ENCODE data around the gene SLC18A2. TPM values are rescaled to one million over a fixed set of nuclear protein-coding genes. Genes with fewer than 3 reads are reported as not detected.

Gene SLC18A2
- total RNA-seq (2014; rRNA removed; shearing (Covaris generic)) = not detected in 2 replicates

GRCh38 chr10:117240621-117241529 lies at the start of gene SLC18A2:
TSS of gene SLC18A2 (plus strand) at chr10:117241114. CDS start at chr10:117241694, 580 bp downstream.
- no peaks in the 10 kb centered on the region for H3K4me1 ChIP-seq (replicated peaks)
- no peak within 1 kb of the TSS for H3K4me3 ChIP-seq
- H3K27me3 ChIP-seq (replicated peaks) = peaks cover 31% of the 10 kb centered on the region
- no peak within 1 kb of the TSS for H3K27ac ChIP-seq
- no peaks in the 10 kb centered on the region for H3K9me3 ChIP-seq (replicated peaks)
- DNase-seq (ENCODE audit: low read depth in 1 of 2, low spot score in 2 of 2) = no peak
- H3K36me3 ChIP-seq = no peaks in the 10 kb centered on the region

DNA sequence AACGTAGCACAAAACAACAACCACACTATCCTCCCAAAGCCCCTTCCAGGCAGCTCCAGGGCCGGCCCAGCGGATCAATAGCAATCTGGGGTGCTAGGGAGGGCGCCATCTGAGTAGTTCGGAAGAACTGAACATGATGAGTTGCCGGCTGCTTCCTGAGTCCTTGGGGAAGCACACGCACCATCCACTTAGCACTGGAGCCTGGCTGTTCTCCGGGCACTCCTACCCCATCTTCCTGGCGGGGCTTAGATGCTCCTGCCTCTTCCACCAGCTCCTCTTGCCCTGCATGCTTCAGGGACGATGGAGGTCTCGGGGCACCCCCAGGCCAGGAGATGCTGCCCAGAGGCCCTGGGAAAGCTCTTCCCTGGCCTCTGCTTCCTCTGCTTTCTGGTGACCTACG lies 43.7 kb upstream of the SLC18A2 start, which contains the start of gene KCNK18:
KCNK18 (plus strand) TSS at position 301 of the 400 bp plus-strand sequence; CDS start at position 301, 0 bp downstream.
- no peaks in the 10 kb centered on the region for H3K36me3 ChIP-seq
- H3K27ac ChIP-seq = no peak within 1 kb of the TSS
- H3K9me3 ChIP-seq (replicated peaks) = no peaks in the 10 kb centered on the region
- no peak for DNase-seq (ENCODE audit: low read depth in 1 of 2, low spot score in 2 of 2)
- no peaks in the 10 kb centered on the region for H3K27me3 ChIP-seq (replicated peaks)
- H3K4me1 ChIP-seq (replicated peaks) = no peaks in the 10 kb centered on the region
- no peak within 1 kb of the TSS for H3K4me3 ChIP-seq

GRCh38 chr10:117198088-117198487 lies 42.8 kb upstream of the SLC18A2 start:
- Histone ChIP-seq H3K4me1 (replicated peaks) (no peaks in the 10 kb centered on the region), H3K27ac (no peak overlapping the region), H3K36me3 (no peaks in the 10 kb centered on the region), H3K4me3 (no peak overlapping the region), H3K27me3 (replicated peaks) (no peaks in the 10 kb centered on the region), H3K9me3 (replicated peaks) (no peaks in the 10 kb centered on the region)
- DNase-seq (ENCODE audit: low read depth in 1 of 2, low spot score in 2 of 2) = no peak

GRCh38 chr10:117201826-117202225 lies 39.1 kb upstream of the SLC18A2 start:
- H3K4me1 ChIP-seq (replicated peaks) = no peaks in the 10 kb centered on the region

GRCh38 chr10:117204316-117204715 lies 36.6 kb upstream of the SLC18A2 start:
- no peak for DNase-seq (ENCODE audit: low read depth in 1 of 2, low spot score in 2 of 2)
- H3K27me3 ChIP-seq (replicated peaks) = no peaks in the 10 kb centered on the region
- H3K4me3 ChIP-seq = no peak overlapping the region
- H3K36me3 ChIP-seq = no peaks in the 10 kb centered on the region
- H3K4me1 ChIP-seq (replicated peaks) = no peaks in the 10 kb centered on the region
- no peak overlapping the region for H3K27ac ChIP-seq
- no peaks in the 10 kb centered on the region for H3K9me3 ChIP-seq (replicated peaks)

More at GRCh38 chr10:117201826-117202225, 39.1 kb upstream of the SLC18A2 start:
- H3K27ac ChIP-seq = no peak overlapping the region
- no peak overlapping the region for H3K4me3 ChIP-seq
- H3K27me3 ChIP-seq (replicated peaks) = no peaks in the 10 kb centered on the region
- no peaks in the 10 kb centered on the region for H3K9me3 ChIP-seq (replicated peaks)
- H3K36me3 ChIP-seq = no peaks in the 10 kb centered on the region
- DNase-seq (ENCODE audit: low read depth in 1 of 2, low spot score in 2 of 2) = no peak

DNA sequence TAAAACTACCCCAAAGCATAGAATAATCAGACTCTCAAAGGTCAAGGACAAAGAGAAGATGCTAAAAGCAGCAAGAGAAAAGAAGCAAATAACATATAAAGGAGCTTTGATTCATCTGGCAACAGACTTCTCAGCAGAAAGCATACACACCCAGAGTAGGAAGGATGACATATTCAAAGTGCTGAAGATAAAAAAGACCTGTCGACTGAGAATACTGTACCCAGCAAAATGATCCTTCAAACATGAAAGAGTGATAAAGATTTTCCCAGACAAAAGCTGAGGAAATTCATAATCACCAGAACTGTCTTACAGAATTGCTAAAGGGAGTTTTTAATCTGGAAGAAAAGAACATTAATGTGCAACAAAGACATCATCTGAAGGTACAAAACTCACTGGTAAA lies 28.7 kb upstream of the SLC18A2 start:
- Histone ChIP-seq H3K9me3 (replicated peaks) (no peaks in the 10 kb centered on the region; the same call in 1 of the 2 replicates), H3K4me1 (replicated peaks) (peaks cover 10% of the 10 kb centered on the region), H3K4me3 (no peak overlapping the region), H3K27ac (no peak overlapping the region), H3K27me3 (replicated peaks) (peaks cover 5% of the 10 kb centered on the region), H3K36me3 (no peaks in the 10 kb centered on the region)
- no peak for DNase-seq (ENCODE audit: low read depth in 1 of 2, low spot score in 2 of 2)

DNA sequence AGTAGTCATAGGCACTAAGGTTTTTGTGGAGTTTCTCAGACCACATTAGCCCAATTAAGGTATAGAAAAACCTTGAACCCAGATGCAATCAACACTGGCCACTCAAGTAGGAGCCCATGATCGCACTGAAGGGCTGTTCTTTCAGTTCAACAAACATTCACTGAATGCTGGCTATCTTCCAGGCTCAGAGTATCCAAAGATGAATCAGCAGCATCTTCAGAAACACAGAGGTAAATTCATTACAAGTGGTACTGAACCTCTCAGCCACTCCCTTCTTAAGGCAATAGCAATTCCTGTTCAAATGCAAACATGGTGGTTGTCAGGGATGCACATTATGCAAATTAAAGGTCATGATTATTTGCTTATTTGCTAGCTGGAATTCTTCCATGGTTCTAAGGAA lies 26.5 kb upstream of the SLC18A2 start:
- H3K4me3 ChIP-seq = no peak overlapping the region
- H3K27ac ChIP-seq = no peak overlapping the region
- peaks cover 10% of the 10 kb centered on the region for H3K4me1 ChIP-seq (replicated peaks)
- no peak for DNase-seq (ENCODE audit: low read depth in 1 of 2, low spot score in 2 of 2)
- peaks cover 11% of the 10 kb centered on the region for H3K27me3 ChIP-seq (replicated peaks)
- no peaks in the 10 kb centered on the region for H3K36me3 ChIP-seq
- H3K9me3 ChIP-seq (replicated peaks) = no peaks in the 10 kb centered on the region; the same call in 1 of the 2 replicates

GRCh38 chr10:117215079-117215478 lies 25.8 kb upstream of the SLC18A2 start:
- DNase-seq (ENCODE audit: low read depth in 1 of 2, low spot score in 2 of 2) = no peak
- no peak overlapping the region for H3K4me3 ChIP-seq
- H3K4me1 ChIP-seq (replicated peaks) = peaks cover 10% of the 10 kb centered on the region
- H3K27me3 ChIP-seq (replicated peaks) = peaks cover 11% of the 10 kb centered on the region
- no peaks in the 10 kb centered on the region; the same call in 1 of the 2 replicates for H3K9me3 ChIP-seq (replicated peaks)
- no peak overlapping the region for H3K27ac ChIP-seq
- no peaks in the 10 kb centered on the region for H3K36me3 ChIP-seq

DNA sequence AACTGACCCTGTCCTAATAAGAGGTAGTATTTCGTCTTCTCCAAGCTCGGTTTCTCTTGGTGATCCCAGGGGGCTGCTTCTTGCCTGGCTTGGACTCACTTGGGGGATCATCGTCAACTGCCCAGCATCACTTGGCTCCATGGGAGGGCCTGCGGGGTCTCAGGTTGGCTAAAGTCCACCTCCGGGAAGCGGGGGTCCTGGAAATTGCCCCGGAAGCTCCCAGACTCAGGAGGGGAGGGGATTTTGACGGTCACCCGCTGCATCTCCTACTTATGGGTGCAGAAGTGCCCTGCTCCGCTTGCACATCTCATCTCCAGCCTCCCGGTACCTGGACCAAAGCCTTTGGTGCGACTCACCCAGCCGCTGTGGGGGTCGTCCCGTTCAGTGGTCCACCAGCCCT lies 24.9 kb upstream of the SLC18A2 start:
- Histone ChIP-seq H3K4me1 (replicated peaks) (peaks cover 10% of the 10 kb centered on the region), H3K9me3 (replicated peaks) (no peaks in the 10 kb centered on the region; the same call in 1 of the 2 replicates), H3K36me3 (no peaks in the 10 kb centered on the region), H3K4me3 (no peak overlapping the region), H3K27ac (no peak overlapping the region), H3K27me3 (replicated peaks) (peaks cover 11% of the 10 kb centered on the region)
- DNase-seq (ENCODE audit: low read depth in 1 of 2, low spot score in 2 of 2) = no peak

DNA sequence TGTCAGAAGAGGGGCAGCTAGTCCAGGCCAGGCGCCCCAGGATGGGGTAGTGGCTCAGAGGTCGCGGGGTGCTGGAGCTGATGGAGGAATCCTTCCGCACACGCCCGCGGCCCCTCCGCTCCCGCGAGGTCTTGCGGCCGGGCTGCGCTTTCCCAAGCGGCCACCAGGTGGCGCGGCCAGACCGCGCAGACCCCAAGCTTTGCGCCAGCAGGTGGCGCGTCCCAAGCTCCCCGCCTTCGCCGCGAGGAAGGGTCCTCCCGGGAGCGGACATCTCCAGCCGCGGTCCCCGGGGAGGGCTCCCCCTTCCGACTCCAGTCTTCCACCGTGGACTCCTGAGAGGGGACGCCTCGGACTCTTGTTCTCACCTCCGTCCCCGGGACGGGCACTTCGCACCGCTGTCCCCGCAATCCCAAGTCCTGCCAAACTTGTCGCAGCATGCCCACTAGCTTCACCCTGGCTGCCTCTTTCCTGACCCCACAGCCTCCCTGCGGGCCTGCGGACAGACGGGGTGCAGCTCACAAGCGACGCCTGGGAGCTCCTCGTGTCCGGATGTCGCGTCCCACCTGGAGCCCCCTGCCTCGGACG lies 24.2 kb upstream of the SLC18A2 start:
- Histone ChIP-seq H3K4me3 (peak overlapping the region; percentile 5), H3K27me3 (replicated peaks) (peaks cover 11% of the 10 kb centered on the region), H3K9me3 (replicated peaks) (no peaks in the 10 kb centered on the region; the same call in 1 of the 2 replicates), H3K36me3 (no peaks in the 10 kb centered on the region), H3K27ac (no peak overlapping the region), H3K4me1 (replicated peaks) (peaks cover 10% of the 10 kb centered on the region)
- peak; percentile 51 to 60 for DNase-seq (ENCODE audit: low read depth in 1 of 2, low spot score in 2 of 2)

GRCh38 chr10:117217196-117217761 lies 23.6 kb upstream of the SLC18A2 start:
- Histone ChIP-seq H3K4me3 (no peak overlapping the region), H3K4me1 (replicated peaks) (peaks cover 10% of the 10 kb centered on the region), H3K27ac (no peak overlapping the region), H3K36me3 (no peaks in the 10 kb centered on the region), H3K27me3 (replicated peaks) (peaks cover 11% of the 10 kb centered on the region), H3K9me3 (replicated peaks) (no peaks in the 10 kb centered on the region; the same call in 1 of the 2 replicates)
- DNase-seq (ENCODE audit: low read depth in 1 of 2, low spot score in 2 of 2) = no peak

- DNase-seq (ENCODE audit: low read depth in 1 of 2, low spot score in 2 of 2) = no peak
- Histone ChIP-seq H3K36me3 (no peaks in the 10 kb centered on the region), H3K27ac (no peak overlapping the region), H3K4me3 (no peak overlapping the region), H3K9me3 (replicated peaks) (no peaks in the 10 kb centered on the region; the same call in 1 of the 2 replicates), H3K4me1 (replicated peaks) (peaks cover 10% of the 10 kb centered on the region), H3K27me3 (replicated peaks) (peaks cover 11% of the 10 kb centered on the region)
Observed at GRCh38 chr10:117218654-117219053, 22.3 kb upstream of the SLC18A2 start.

- Histone ChIP-seq H3K4me1 (replicated peaks) (peaks cover 9% of the 10 kb centered on the region), H3K27me3 (replicated peaks) (peaks cover 7% of the 10 kb centered on the region; the same call in 1 of the 2 replicates), H3K36me3 (no peaks in the 10 kb centered on the region), H3K27ac (no peak overlapping the region), H3K9me3 (replicated peaks) (no peaks in the 10 kb centered on the region; the same call in 1 of the 2 replicates), H3K4me3 (no peak overlapping the region)
- peak in 1 of 2 experiments; percentile 22 for DNase-seq (ENCODE audit: low read depth in 1 of 2, low spot score in 2 of 2)
Observed at GRCh38 chr10:117221156-117221711, 19.7 kb upstream of the SLC18A2 start.
